IMR-90 (cell line): ENCODE measurements around the gene FAM114A2. TPM values are rescaled to one million over a fixed set of nuclear protein-coding genes. Genes with fewer than 3 reads are reported as not detected.

Experiments
- ATAC-seq: fragments of 200-7000 bp; cut with Tn5 transposase; 2 replicates; pipeline ENCODE4 v1.9.1; 2020; ENCODE audit warnings: low read depth, mild to moderate bottlenecking, moderate library complexity
- BruUV-seq: library from RNA; stranded (reverse); fragments of 400-500 nt; replicated peaks from 2 replicates; lab custom pipeline; 2021; lab: Mats Ljungman, UMichigan
- CTCF ChIA-PET: fragments of 300-600 bp; formaldehyde crosslinking; extraction: SDS; loops from one replicate; lab custom pipeline; 2021; ENCODE audit warnings: antibody characterized with exemption; lab: Yijun Ruan, JAX
- POLR2A ChIA-PET: fragments of 300-600 bp; sonication (Branson Sonifier 250); formaldehyde crosslinking; loops from one replicate; lab custom pipeline; 2022; ENCODE audit warnings: antibody characterized with exemption; ENCODE audit not compliant: unreplicated experiment; lab: Charles Lee
- DNase-seq: peaks from one replicate; pipeline ENCODE4 v3.0.0; 2013
- H2AFZ ChIP-seq: replicated peaks from 2 replicates; pipeline ENCODE3; 2013; ENCODE audit warnings: low read length, mild to moderate bottlenecking; ENCODE audit not compliant: poor library complexity
- H2AK5ac ChIP-seq: 2 replicates; pipeline ENCODE4 v1.6.1; 2013; ENCODE audit warnings: low read depth, low read length, inconsistent platforms
- H2AK9ac ChIP-seq: replicated peaks from 2 replicates; pipeline ENCODE3; 2013; ENCODE audit warnings: mild to moderate bottlenecking, low read depth, low read length, moderate library complexity; ENCODE audit not compliant: poor library complexity
- H2BK120ac ChIP-seq: 2 replicates; pipeline ENCODE4 v1.6.1; 2013; ENCODE audit warnings: low read depth, low read length, inconsistent platforms
- H2BK15ac ChIP-seq: 3 replicates; pipeline ENCODE4 v1.6.1; 2013; ENCODE audit warnings: low read depth, low read length, inconsistent platforms
- H2BK20ac ChIP-seq: 2 replicates; pipeline ENCODE4 v1.6.1; 2013; ENCODE audit warnings: low read depth, mild to moderate bottlenecking, inconsistent platforms, low read length, moderate library complexity
- H2BK5ac ChIP-seq: 2 replicates; pipeline ENCODE4 v1.6.1; 2013; ENCODE audit warnings: mild to moderate bottlenecking, low read depth, low read length, inconsistent platforms; ENCODE audit not compliant: poor library complexity, severe bottlenecking
- H3K14ac ChIP-seq: replicated peaks from 2 replicates; pipeline ENCODE4 v1.6.1; 2013; ENCODE audit warnings: low read depth, low read length, inconsistent platforms
- H3K18ac ChIP-seq: 2 replicates; pipeline ENCODE4 v1.6.1; 2013; ENCODE audit warnings: low read depth, low read length, control low read depth
- H3K23ac ChIP-seq: 2 replicates; pipeline ENCODE4 v1.6.1; 2013; ENCODE audit warnings: low read depth, low read length, inconsistent platforms
- H3K27ac ChIP-seq: 2 replicates; pipeline ENCODE4 v1.5.1; 2013; ENCODE audit warnings: mild to moderate bottlenecking, control low read depth, low read length; ENCODE audit not compliant: insufficient read depth
- H3K27me3 ChIP-seq: 2 replicates; pipeline ENCODE4 v1.6.1; 2013; ENCODE audit warnings: low read length; ENCODE audit not compliant: control insufficient read depth, insufficient read depth
- H3K36me3 ChIP-seq: 2 replicates; pipeline ENCODE4 v1.6.1; 2013; ENCODE audit warnings: low read length, mixed read lengths; ENCODE audit not compliant: control insufficient read depth, insufficient read depth
- H3K4ac ChIP-seq: 2 replicates; pipeline ENCODE4 v1.6.1; 2013; ENCODE audit warnings: low read depth, low read length, inconsistent platforms
- H3K4me1 ChIP-seq: 2 replicates; pipeline ENCODE4 v1.6.1; 2013; ENCODE audit warnings: low read length, mixed read lengths; ENCODE audit not compliant: control insufficient read depth, insufficient read depth
- H3K4me2 ChIP-seq: 2 replicates; pipeline ENCODE4 v1.6.1; 2013; ENCODE audit warnings: low read depth, mild to moderate bottlenecking, control low read depth, low read length, moderate library complexity
- H3K4me3 ChIP-seq: 2 replicates; pipeline ENCODE4 v1.5.1; 2013; ENCODE audit warnings: low read depth, mild to moderate bottlenecking, control low read depth, low read length, moderate library complexity; ENCODE audit not compliant: insufficient read depth
- H3K56ac ChIP-seq: 2 replicates; pipeline ENCODE4 v1.6.1; 2013; ENCODE audit warnings: low read length, inconsistent platforms; ENCODE audit not compliant: insufficient read depth; ENCODE audit errors: extremely low read depth
- H3K79me1 ChIP-seq, 2 experiments: 2 replicates each; pipeline ENCODE4 v1.6.1; 2013; ENCODE audit warnings: low read length in 2 of 2, inconsistent platforms in 1 of 2, low read depth in 1 of 2
- H3K9ac ChIP-seq: 2 replicates; pipeline ENCODE4 v1.6.1; 2013; ENCODE audit warnings: low read depth, low read length, control low read depth
- H3K9me1 ChIP-seq: 2 replicates; pipeline ENCODE4 v1.6.1; 2013; ENCODE audit warnings: low read length, inconsistent platforms; ENCODE audit not compliant: insufficient read depth
- H3K9me3 ChIP-seq: 2 replicates; pipeline ENCODE4 v1.6.1; 2013; ENCODE audit warnings: low read length; ENCODE audit not compliant: control insufficient read depth, insufficient read depth
- H4K20me1 ChIP-seq: 2 replicates; pipeline ENCODE4 v1.6.1; 2013; ENCODE audit warnings: low read length, inconsistent platforms; ENCODE audit not compliant: insufficient read depth
- H4K5ac ChIP-seq: 2 replicates; pipeline ENCODE4 v1.6.1; 2013; ENCODE audit warnings: mild to moderate bottlenecking, low read depth, low read length, control low read depth
- H4K8ac ChIP-seq, 2 experiments: 2 replicates each; pipeline ENCODE4 v1.6.1; 2013; ENCODE audit warnings: low read depth in 2 of 2, low read length in 2 of 2, control low read depth in 1 of 2, inconsistent platforms in 1 of 2
- H4K91ac ChIP-seq: 2 replicates; pipeline ENCODE4 v1.6.1; 2013; ENCODE audit warnings: low read depth, low read length, inconsistent platforms; ENCODE audit not compliant: insufficient read depth
- BHLHE40 ChIP-seq: fragments of 150-350 bp; IDR thresholded peaks from 2 replicates; pipeline ENCODE4 v1.6.1; 2016; ENCODE audit warnings: mild to moderate bottlenecking, low read depth, low read length
- CEBPB ChIP-seq: IDR thresholded peaks from 2 replicates; pipeline ENCODE4 v1.6.1; 2012; ENCODE audit warnings: low read depth, low read length, improper control_type of control experiment
- CHD1 ChIP-seq: IDR thresholded peaks from 2 replicates; pipeline ENCODE4 v1.6.1; 2012; ENCODE audit warnings: low read depth, low read length, improper control_type of control experiment
- FOS ChIP-seq: fragments of 150-350 bp; IDR thresholded peaks from 2 replicates; pipeline ENCODE4 v1.6.1; 2016; ENCODE audit warnings: low read depth, low read length
- MAFK ChIP-seq: IDR thresholded peaks from 2 replicates; pipeline ENCODE4 v1.6.1; 2012; ENCODE audit warnings: low read depth, low read length, improper control_type of control experiment
- NFE2L2 ChIP-seq: fragments of 150-350 bp; IDR thresholded peaks from 2 replicates; pipeline ENCODE4 v1.6.1; 2016; ENCODE audit warnings: low read depth, mild to moderate bottlenecking, low read length
- POLR2A ChIP-seq: IDR thresholded peaks from 2 replicates; pipeline ENCODE4 v1.6.1; 2012; ENCODE audit warnings: mild to moderate bottlenecking, low read depth, low read length
- SMC3 ChIP-seq: fragments of 150-350 bp; IDR thresholded peaks from 2 replicates; pipeline ENCODE4 v1.6.1; 2016; ENCODE audit warnings: low read depth, mild to moderate bottlenecking, antibody characterized with exemption, low read length, moderate library complexity
- WGBS, 2 experiments: methylation state at CpG; one replicate each; pipeline versions ENCODE4 v1.1.5 to v1.1.7; 2013; ENCODE audit warnings: missing lambda C conversion rate in 2 of 2; ENCODE audit not compliant: insufficient read length in 1 of 2; ENCODE audit errors: extremely low coverage in 2 of 2; 5-methylcytosine and 5-hydroxymethylcytosine counted together
- dilution Hi-C: fragments of 300-500 bp; cut with HindIII; formaldehyde crosslinking; loops from one replicate; pipeline ENCODE4 v1.14.3; 2018; ENCODE audit warnings: low sequenced_read_pairs; ENCODE audit not compliant: unreplicated experiment
- in situ Hi-C: fragments of 300-500 bp; cut with MboI; formaldehyde crosslinking; loops from 3 replicates; pipeline ENCODE4 v1.14.3; 2019; ENCODE audit warnings: low sequenced_read_pairs, inconsistent platforms, mixed read lengths
- intact Hi-C: fragments of 100-400 bp; cut with micrococcal nuclease; formaldehyde crosslinking; loops from 2 replicates; pipeline ENCODE4 v1.10.0; 2022
- polyA plus RNA-seq, 3 experiments: library from polyadenylated mRNA; depleted of rRNA; stranded (reverse); fragments of >200 nt; gene quantifications; 2 replicates each; pipeline ENCODE4 v1.2.3, GENCODE V29; 2012; ENCODE audit warnings: low replicate concordance in 1 of 3
- total RNA-seq: library from RNA; depleted of rRNA; stranded (reverse); fragments of >200 nt; gene quantifications from 2 replicates; pipeline ENCODE4 v1.2.3, GENCODE V29; 2012

Gene FAM114A2
- total and polyA plus RNA-seq, 2 of the 4 experiments (the other 2 are of a cell fraction) = 13.2 to 41.2 TPM

DNA sequence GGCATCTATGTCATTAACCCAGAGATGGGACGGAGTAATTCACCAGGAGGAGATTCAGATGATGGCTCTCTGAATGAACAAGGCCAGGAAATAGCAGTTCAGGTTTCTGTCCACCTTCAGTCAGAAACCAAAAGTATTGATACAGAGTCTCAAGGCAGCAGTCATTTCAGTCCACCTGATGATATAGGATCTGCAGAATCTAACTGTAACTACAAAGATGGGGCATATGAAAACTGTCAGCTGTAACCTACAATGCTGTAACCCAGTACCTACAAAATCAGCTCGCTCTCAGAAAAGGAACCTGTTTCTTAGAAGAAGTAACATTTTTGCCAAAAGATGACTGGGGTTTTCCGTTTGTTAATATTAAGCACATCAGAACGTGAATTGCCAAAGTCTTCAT is 14.8 kb upstream of the FAM114A2 start:
- BruUV-seq = no TSS peak
- no CpG with 5 or more reads among the region's 4 CpGs for WGBS, 2 experiments
- in situ Hi-C loops = no loop called here

More for the DNA sequence above, 14.8 kb upstream of the FAM114A2 start:
- DNase-seq (no peak), ATAC-seq (no peak)
- ChIA-PET CTCF (interaction anchor here (1.9 kb wide), 1 partner anchor 19 kb away, joined by 4 read pairs; no protein-coding TSS in a partner anchor), POLR2A (no interaction called here)
- dilution Hi-C loops = no loop called here
- Histone ChIP-seq H3K27ac (no peak overlapping the region), H3K4me2 (no peak overlapping the region), H3K9ac (no peak overlapping the region), H3K9me3 (no peaks in the 10 kb centered on the region), H2AFZ (no peak overlapping the region), H2AK9ac (no peak overlapping the region), H2BK120ac (no peak overlapping the region), H3K4me3 (no peak overlapping the region), H4K8ac (no peak overlapping the region), H3K18ac (no peak overlapping the region), H3K27me3 (no peaks in the 10 kb centered on the region), H3K79me1 (peaks cover 8 to 19% of the 10 kb centered on the region in 2 experiments), H4K91ac (no peak overlapping the region), H3K4ac (no peak overlapping the region), H2BK20ac (no peak overlapping the region), H3K56ac (no peak overlapping the region), H3K4me1 (peaks cover under 1% of the 10 kb centered on the region), H2BK15ac (no peak overlapping the region), H3K14ac (no peak overlapping the region), H4K5ac (no peak overlapping the region), H3K9me1 (peaks cover 2% of the 10 kb centered on the region; the same call in 1 of the 2 replicates), H2BK5ac (no peak overlapping the region), H3K23ac (no peak overlapping the region), H2AK5ac (no peak overlapping the region), H4K20me1 (peaks cover 10% of the 10 kb centered on the region; the same call in 1 of the 2 replicates), H3K36me3 (peaks cover 17% of the 10 kb centered on the region)
- TF ChIP-seq FOS (no peak), BHLHE40 (no peak), POLR2A (no peak), NFE2L2 (no peak), CEBPB (no peak), MAFK (no peak), CHD1 (no peak), SMC3 (no peak)
- intact Hi-C loops = no loop called here
